ENCODE data around the gene SQSTM1.

- TF ChIP-seq CTCF (IDR thresholded peaks at IDR 0.05) (no peak), POLR2AphosphoS5 (IDR thresholded peaks at IDR 0.05; ENCODE audit: low read depth, low read length) (no peak)
These were observed 28.7 kb upstream of the SQSTM1 start for GRCh38 chr5:179791881-179792611.

Measured in Panc1 (cell line).